Measurements from ENCODE around the gene TMEM201. TPM values are rescaled to one million over a fixed set of nuclear protein-coding genes. Genes with fewer than 3 reads are reported as not detected.
"Not testable (repeated sequence)": the region's sequence is repeated elsewhere in the genome, so short reads cannot be mapped to it uniquely, and the experiment has no call there.

The TMEM201 gene
- polyA plus RNA-seq, 1 experiment: 1.6 TPM

DNA sequence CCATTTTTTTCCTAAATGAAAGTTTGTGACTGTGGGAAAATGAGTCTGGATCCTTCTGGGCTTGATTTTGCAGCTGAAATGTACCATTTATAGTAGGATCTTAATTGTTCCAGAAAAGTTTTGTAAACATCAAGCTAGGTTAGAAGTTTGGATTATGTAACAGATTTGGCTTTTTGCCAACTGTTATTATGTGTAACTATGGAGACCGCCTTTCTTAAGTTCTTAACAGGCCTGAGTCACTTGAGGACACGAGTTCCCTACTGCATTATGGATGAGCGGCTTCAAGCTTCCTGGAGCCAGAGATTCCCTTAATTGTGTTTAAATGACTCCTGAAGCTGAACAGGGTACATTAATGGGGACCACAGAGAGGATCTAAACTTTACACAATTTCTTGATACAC lies 27.3 kb upstream of the TMEM201 start:
- POLR2A ChIA-PET: interaction anchor here (1.1 kb wide), 1 partner anchor 22 kb away, joined by 8 read pairs; the partner anchor contains the start of gene SLC25A33
- DNase-seq (ENCODE audit: low read depth, low spot score): peak; percentile 64
- Histone ChIP-seq H3K9me3 (ENCODE audit: control insufficient read depth, insufficient read depth, low read length) (no peaks in the 10 kb centered on the region), H3K27me3 (ENCODE audit: control insufficient read depth, insufficient read depth, low read length) (no peaks in the 10 kb centered on the region), H3K4me3 (ENCODE audit: low read depth, low read length) (no peak overlapping the region), H3K27ac (ENCODE audit: low read depth, low read length) (no peak overlapping the region)
- TF ChIP-seq, protein P1, sequence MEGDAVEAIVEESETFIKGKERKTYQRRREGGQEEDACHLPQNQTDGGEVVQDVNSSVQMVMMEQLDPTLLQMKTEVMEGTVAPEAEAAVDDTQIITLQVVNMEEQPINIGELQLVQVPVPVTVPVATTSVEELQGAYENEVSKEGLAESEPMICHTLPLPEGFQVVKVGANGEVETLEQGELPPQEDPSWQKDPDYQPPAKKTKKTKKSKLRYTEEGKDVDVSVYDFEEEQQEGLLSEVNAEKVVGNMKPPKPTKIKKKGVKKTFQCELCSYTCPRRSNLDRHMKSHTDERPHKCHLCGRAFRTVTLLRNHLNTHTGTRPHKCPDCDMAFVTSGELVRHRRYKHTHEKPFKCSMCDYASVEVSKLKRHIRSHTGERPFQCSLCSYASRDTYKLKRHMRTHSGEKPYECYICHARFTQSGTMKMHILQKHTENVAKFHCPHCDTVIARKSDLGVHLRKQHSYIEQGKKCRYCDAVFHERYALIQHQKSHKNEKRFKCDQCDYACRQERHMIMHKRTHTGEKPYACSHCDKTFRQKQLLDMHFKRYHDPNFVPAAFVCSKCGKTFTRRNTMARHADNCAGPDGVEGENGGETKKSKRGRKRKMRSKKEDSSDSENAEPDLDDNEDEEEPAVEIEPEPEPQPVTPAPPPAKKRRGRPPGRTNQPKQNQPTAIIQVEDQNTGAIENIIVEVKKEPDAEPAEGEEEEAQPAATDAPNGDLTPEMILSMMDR (IDR thresholded peaks at IDR 0.05; ENCODE audit: low read depth, low read length): no peak
- CTCF ChIA-PET: interaction anchor here (0.8 to 0.9 kb wide), 2 partner anchors 12 to 294 kb away, joined by 3 to 4 read pairs; no protein-coding TSS in a partner anchor

DNA sequence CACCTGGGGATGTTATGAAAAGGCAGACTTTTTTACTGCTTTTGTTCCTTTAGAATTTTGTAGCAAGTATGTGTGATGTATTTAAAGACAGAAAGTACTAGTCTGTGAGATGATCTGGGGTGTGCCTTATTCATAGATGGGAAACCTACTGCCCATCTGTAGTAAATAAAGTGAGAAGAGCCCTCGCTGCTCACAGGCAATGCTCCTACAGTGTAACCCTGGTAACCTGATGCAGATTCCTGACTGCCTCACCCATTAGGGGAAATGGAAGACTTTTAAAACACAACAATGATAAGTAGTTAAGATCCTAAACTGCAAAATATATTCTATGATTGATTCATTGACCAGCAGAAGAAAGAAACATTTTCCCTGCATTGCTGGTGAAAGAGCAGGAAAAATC lies 19.4 kb upstream of the TMEM201 start:
- no peak overlapping the region for H3K27ac ChIP-seq (ENCODE audit: low read depth, low read length)
- CTCF ChIA-PET: interaction anchor here (2.1 kb wide), 1 partner anchor 73 kb away, joined by 8 read pairs; no protein-coding TSS in a partner anchor
- H3K4me3 ChIP-seq (ENCODE audit: low read depth, low read length): no peak overlapping the region
- TF ChIP-seq, protein P1 (IDR thresholded peaks at IDR 0.05; ENCODE audit: low read depth, low read length): no peak
- DNase-seq (ENCODE audit: low read depth, low spot score): no peak
- no peaks in the 10 kb centered on the region for H3K27me3 ChIP-seq (ENCODE audit: control insufficient read depth, insufficient read depth, low read length)
- POLR2A ChIA-PET: no interaction called here
- H3K9me3 ChIP-seq (ENCODE audit: control insufficient read depth, insufficient read depth, low read length): no peaks in the 10 kb centered on the region

GRCh38 chr1:9570886-9571529 lies 17.7 kb upstream of the TMEM201 start:
- CTCF ChIA-PET: interaction anchor here (2.1 to 3.9 kb wide), 2 partner anchors 75 kb away, joined by 8 to 55 read pairs; no protein-coding TSS in a partner anchor
- DNase-seq (ENCODE audit: low read depth, low spot score); H3K27me3 ChIP-seq (ENCODE audit: control insufficient read depth, insufficient read depth, low read length); H3K9me3 ChIP-seq (ENCODE audit: control insufficient read depth, insufficient read depth, low read length); POLR2A ChIA-PET; H3K27ac ChIP-seq (ENCODE audit: low read depth, low read length); H3K4me3 ChIP-seq (ENCODE audit: low read depth, low read length): not testable (repeated sequence)

GRCh38 chr1:9573723-9574122 lies 15.0 kb upstream of the TMEM201 start:
- ChIA-PET POLR2A (no interaction called here), CTCF (interaction anchor here (0.7 to 3.9 kb wide), 13 partner anchors 10 to 307 kb away, joined by 3 to 55 read pairs (median 4); partner anchors contain the start of gene TMEM201)
- H3K9me3 ChIP-seq (ENCODE audit: control insufficient read depth, insufficient read depth, low read length): no peaks in the 10 kb centered on the region
- no peak overlapping the region for H3K27ac ChIP-seq (ENCODE audit: low read depth, low read length)
- TF ChIP-seq, protein P1 (IDR thresholded peaks at IDR 0.05; ENCODE audit: low read depth, low read length): peak; percentile 47
- H3K4me3 ChIP-seq (ENCODE audit: low read depth, low read length): no peak overlapping the region
- H3K27me3 ChIP-seq (ENCODE audit: control insufficient read depth, insufficient read depth, low read length): no peaks in the 10 kb centered on the region
- no peak for DNase-seq (ENCODE audit: low read depth, low spot score)

DNA sequence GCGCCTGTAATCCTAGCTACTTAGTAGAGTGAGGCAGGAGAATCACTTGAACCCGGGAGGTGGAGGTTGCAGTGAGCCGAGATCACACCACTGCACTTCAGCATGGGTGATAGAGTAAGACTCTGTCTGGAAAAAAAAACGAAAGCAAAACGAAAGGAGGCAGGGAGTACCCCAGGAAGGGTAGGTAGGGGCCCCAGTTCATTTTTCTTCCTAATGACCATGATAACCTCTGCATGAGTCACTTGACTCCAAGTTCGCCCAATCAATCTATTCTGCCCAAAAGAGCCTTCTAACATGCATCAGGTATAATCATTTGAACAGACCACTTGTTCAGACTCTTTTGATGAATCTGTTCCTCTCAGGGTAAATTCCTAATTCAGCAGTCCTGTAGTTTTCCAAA lies 13.2 kb upstream of the TMEM201 start:
- ChIA-PET CTCF (interaction anchor here (1.7 kb wide), 1 partner anchor 81 kb away, joined by 4 read pairs; no protein-coding TSS in a partner anchor), POLR2A (interaction anchor here (0.7 kb wide), 1 partner anchor 41 kb away, joined by 3 read pairs; no protein-coding TSS in a partner anchor)
- TF ChIP-seq, protein P1 (IDR thresholded peaks at IDR 0.05; ENCODE audit: low read depth, low read length): no peak
- H3K27me3 ChIP-seq (ENCODE audit: control insufficient read depth, insufficient read depth, low read length): no peaks in the 10 kb centered on the region
- no peaks in the 10 kb centered on the region for H3K9me3 ChIP-seq (ENCODE audit: control insufficient read depth, insufficient read depth, low read length)
- DNase-seq (ENCODE audit: low read depth, low spot score): no peak
- no peak overlapping the region for H3K27ac ChIP-seq (ENCODE audit: low read depth, low read length)
- no peak overlapping the region for H3K4me3 ChIP-seq (ENCODE audit: low read depth, low read length)

All from AG04450 (cell line).